ENCODE measurements around the gene C1QTNF12. TPM values are rescaled to one million over a fixed set of nuclear protein-coding genes. Genes with fewer than 3 reads are reported as not detected.

C1QTNF12 gene
- total RNA-seq, 2 donors from 2014 or later, result not detected

DNA sequence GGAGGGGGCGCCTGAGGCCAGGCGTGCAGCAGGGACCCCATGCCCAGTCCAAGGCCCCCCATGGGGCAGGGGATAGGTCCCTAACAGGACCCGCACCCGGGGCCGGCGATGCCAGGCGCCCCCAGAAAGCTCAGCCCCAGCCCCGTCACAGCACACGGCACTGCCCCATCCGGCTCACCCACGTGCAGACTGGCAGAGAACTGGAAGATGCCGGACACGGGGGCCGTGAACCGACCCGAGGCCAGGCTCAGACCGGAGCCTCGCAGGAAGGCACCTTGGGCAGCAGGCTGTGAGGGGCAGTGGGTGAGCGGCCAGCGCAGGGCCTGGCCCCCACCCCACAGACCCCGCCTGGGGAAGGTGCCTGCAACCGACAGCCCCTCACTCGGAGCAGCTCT is 3.3 kb downstream of the C1QTNF12 start:
- Histone ChIP-seq H3K4me1 (peaks cover 0 to 14% of the 10 kb centered on the region in 2 donors), H3K27me3 (peaks cover 8 to 11% of the 10 kb centered on the region in 2 donors), H3K4me3 (no peak overlapping the region), H3K9me3 (no peaks in the 10 kb centered on the region), H3K36me3 (no peaks in the 10 kb centered on the region), H3K27ac (no peak overlapping the region)
- no peak for DNase-seq (ENCODE audit: low spot score)
- TF ChIP-seq CTCF (IDR thresholded peaks at IDR 0.05), result no peak

- H3K9me3 ChIP-seq, result no peaks in the 10 kb centered on the region
- TF ChIP-seq CTCF (IDR thresholded peaks at IDR 0.05), result no peak
- peaks cover 0 to 14% of the 10 kb centered on the region in 2 donors for H3K4me1 ChIP-seq
- H3K36me3 ChIP-seq, result no peaks in the 10 kb centered on the region
- no peak overlapping the region for H3K4me3 ChIP-seq
- no peak overlapping the region for H3K27ac ChIP-seq
- peaks cover 8 to 11% of the 10 kb centered on the region in 2 donors for H3K27me3 ChIP-seq
- DNase-seq (ENCODE audit: low spot score), result no peak
Measured at GRCh38 chr1:1242461-1243265, 3.9 kb downstream of the C1QTNF12 start.

DNA sequence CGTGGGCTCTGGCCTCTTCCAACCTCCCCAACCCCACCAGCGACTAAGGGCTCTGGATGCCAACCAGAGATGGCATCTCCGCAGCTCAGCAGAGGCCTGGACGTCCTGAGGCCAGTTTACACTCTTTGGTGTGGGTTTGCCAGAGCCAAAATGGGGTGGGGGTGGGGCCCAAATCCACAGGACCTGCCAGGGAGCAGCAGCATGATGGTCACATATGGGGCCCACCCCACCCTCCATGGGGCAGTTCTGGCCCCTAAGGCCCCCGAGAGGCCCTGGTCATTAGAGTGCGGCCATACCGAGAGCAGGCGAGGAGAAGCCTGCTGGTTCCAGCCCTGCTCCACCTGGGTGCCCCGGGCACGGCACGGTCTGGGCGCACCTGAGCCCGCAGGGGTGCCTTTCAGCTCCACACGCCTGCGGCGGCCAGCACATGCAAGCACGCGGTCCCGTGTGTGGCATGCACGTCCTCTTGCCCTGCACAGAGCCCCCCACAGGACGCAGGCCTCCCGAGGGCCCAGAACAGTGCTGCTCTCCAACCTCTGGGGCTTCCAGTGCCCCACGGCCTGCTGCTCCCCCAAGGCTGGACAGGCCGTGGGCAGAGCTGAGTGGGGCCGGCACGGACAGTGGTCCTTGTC is 4.8 kb downstream of the C1QTNF12 start:
- peaks cover 8 to 11% of the 10 kb centered on the region in 2 donors for H3K27me3 ChIP-seq
- no peak overlapping the region for H3K4me3 ChIP-seq
- no peaks in the 10 kb centered on the region for H3K9me3 ChIP-seq
- DNase-seq (ENCODE audit: low spot score), result no peak
- peaks cover 0 to 16% of the 10 kb centered on the region in 2 donors for H3K4me1 ChIP-seq
- no peaks in the 10 kb centered on the region for H3K36me3 ChIP-seq
- TF ChIP-seq CTCF (IDR thresholded peaks at IDR 0.05), result no peak
- no peak overlapping the region for H3K27ac ChIP-seq

DNA sequence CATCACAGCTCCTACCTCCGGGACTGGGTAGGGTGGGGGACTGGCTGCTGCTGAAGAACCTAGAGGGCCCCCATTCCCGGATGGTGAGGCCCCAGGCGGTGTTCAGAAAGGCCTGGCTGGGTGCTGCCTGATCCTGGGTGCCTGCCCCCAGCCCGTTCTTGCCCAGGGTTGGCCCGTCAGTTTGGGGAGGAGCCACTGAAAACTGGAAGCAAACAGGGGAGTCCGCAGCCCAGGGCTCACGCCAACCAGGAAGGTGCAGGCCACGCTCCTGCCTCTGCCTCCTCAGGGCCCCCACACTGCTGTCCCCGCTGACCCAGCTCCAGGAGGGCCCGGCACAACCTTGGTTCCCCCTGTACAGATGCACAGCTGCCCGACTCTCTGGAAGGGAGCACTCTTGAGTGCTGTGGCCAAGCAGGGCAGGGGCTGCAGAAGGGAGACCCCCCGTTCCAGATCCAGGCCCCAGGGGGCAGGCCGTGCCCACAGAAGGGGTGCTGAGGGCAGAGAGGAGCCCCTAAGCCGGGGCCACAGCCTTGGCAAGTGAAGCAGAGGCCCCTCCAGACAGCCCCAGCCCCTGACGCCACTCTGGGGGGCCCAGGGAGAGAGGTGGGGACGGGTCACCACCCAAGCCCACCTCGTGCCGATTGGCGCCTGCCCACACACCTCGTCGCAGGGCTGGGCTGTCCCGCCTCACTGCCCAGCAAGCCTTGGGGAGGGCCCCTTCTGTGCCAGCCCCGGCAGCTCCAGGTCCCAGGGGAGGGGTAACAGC is 5.5 kb downstream of the C1QTNF12 start:
- H3K4me3 ChIP-seq, result no peak overlapping the region
- H3K9me3 ChIP-seq, result no peaks in the 10 kb centered on the region
- no peak for DNase-seq (ENCODE audit: low spot score)
- H3K27me3 ChIP-seq, result peaks cover 4 to 11% of the 10 kb centered on the region in 2 donors
- no peak for TF ChIP-seq CTCF (IDR thresholded peaks at IDR 0.05)
- no peak overlapping the region for H3K27ac ChIP-seq
- H3K36me3 ChIP-seq, result no peaks in the 10 kb centered on the region
- H3K4me1 ChIP-seq, result peaks cover 0 to 9% of the 10 kb centered on the region in 2 donors

DNA sequence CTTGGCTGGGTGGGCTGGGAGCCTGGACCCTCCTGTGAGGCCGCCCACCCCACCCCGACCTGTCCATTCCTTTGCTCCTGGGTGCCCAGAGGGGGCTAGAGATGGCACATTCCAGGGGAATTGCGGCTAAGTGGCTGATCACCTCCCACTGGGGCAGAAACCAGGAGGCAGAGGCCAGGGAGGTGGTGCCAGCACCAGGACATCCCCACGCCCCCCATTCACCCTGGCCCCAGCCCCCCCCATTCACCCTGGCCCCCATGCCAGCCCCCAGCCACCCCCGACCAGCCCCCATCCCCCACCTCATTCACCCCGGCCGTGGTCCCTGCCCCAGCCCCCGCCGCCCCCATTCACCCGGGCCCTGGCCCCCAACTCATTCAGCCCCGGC is 6.2 kb downstream of the C1QTNF12 start:
- no peak for DNase-seq (ENCODE audit: low spot score)
- no peak for TF ChIP-seq CTCF (IDR thresholded peaks at IDR 0.05)
- H3K27me3 ChIP-seq, result peaks cover 0 to 8% of the 10 kb centered on the region in 2 donors

More for the DNA sequence above, 6.2 kb downstream of the C1QTNF12 start:
- peaks cover 0 to 7% of the 10 kb centered on the region in 2 donors for H3K4me1 ChIP-seq
- H3K36me3 ChIP-seq, result no peaks in the 10 kb centered on the region
- no peak overlapping the region for H3K27ac ChIP-seq
- no peaks in the 10 kb centered on the region for H3K9me3 ChIP-seq
- H3K4me3 ChIP-seq, result no peak overlapping the region
